DMS153 treated with DMSO at 0.1 percent for 48 hours (cell line): ENCODE data around the gene RIT2.

Experiments
- DNase-seq: peaks from one replicate; lab custom pipeline; 2025; ENCODE audit not compliant: unreplicated experiment; lab: John Stamatoyannopoulos, UW

The RIT2 gene

GRCh38 chr18:43013486-43013885 lies 102.0 kb downstream of the RIT2 start:
- no peak for DNase-seq

GRCh38 chr18:43012951-43013350 lies 102.5 kb downstream of the RIT2 start:
- DNase-seq: no peak

- no peak for DNase-seq
Measured at GRCh38 chr18:43010611-43011010, 104.9 kb downstream of the RIT2 start.

- DNase-seq: no peak
Measured at GRCh38 chr18:43009674-43010073, 105.8 kb downstream of the RIT2 start.

GRCh38 chr18:43007365-43007764 lies 108.1 kb downstream of the RIT2 start:
- no peak for DNase-seq

- DNase-seq: no peak
Measured at GRCh38 chr18:43004421-43004820, 111.1 kb downstream of the RIT2 start.

GRCh38 chr18:43001821-43002220 lies 113.7 kb downstream of the RIT2 start:
- no peak for DNase-seq

GRCh38 chr18:42996824-42997223 lies 118.7 kb downstream of the RIT2 start:
- DNase-seq: no peak

GRCh38 chr18:42980426-42980825 lies 135.1 kb downstream of the RIT2 start:
- DNase-seq: no peak

GRCh38 chr18:42977982-42978637 lies 137.4 kb downstream of the RIT2 start:
- DNase-seq: peak; percentile 60

- DNase-seq: no peak
Measured at GRCh38 chr18:42976869-42977590, 138.5 kb downstream of the RIT2 start.

- no peak for DNase-seq
Measured at GRCh38 chr18:42969366-42969765, 146.1 kb downstream of the RIT2 start.

GRCh38 chr18:42961298-42961697 lies 154.2 kb downstream of the RIT2 start:
- no peak for DNase-seq

GRCh38 chr18:42959528-42959927 lies 156.0 kb downstream of the RIT2 start:
- no peak for DNase-seq

GRCh38 chr18:42958353-42958752 lies 157.1 kb downstream of the RIT2 start:
- no peak for DNase-seq

- no peak for DNase-seq
Measured at GRCh38 chr18:42956287-42956686, 159.2 kb downstream of the RIT2 start.

GRCh38 chr18:42954887-42955286 lies 160.6 kb downstream of the RIT2 start:
- no peak for DNase-seq

- DNase-seq: no peak
Measured at GRCh38 chr18:42953306-42953705, 162.2 kb downstream of the RIT2 start.

- no peak for DNase-seq
Measured at GRCh38 chr18:42950732-42951131, 164.8 kb downstream of the RIT2 start.

GRCh38 chr18:42948831-42949230 lies 166.7 kb downstream of the RIT2 start:
- no peak for DNase-seq

- no peak for DNase-seq
Measured at GRCh38 chr18:42941860-42942259, 173.6 kb downstream of the RIT2 start.

- no peak for DNase-seq
Measured at GRCh38 chr18:42941021-42941420, 174.5 kb downstream of the RIT2 start.

- no peak for DNase-seq
Measured at GRCh38 chr18:42937436-42937835, 178.0 kb downstream of the RIT2 start.
